A549 (cell line): ENCODE data around the gene EPHB4. TPM values are rescaled to one million over a fixed set of nuclear protein-coding genes. Genes with fewer than 3 reads are reported as not detected.

Experiments
- BHLHE40 ChIP-seq: IDR thresholded peaks from 2 replicates; pipeline ENCODE4 v1.6.1; 2012; ENCODE audit warnings: low read depth, low read length, inconsistent platforms
- CBX8 ChIP-seq: fragments of 200-600 bp; sonication (generic); IDR thresholded peaks from 2 replicates; pipeline ENCODE4 v1.6.1; 2016
- CHD2 ChIP-seq: fragments of 150-350 bp; IDR thresholded peaks from 2 replicates; pipeline ENCODE4 v1.6.1; 2014; ENCODE audit warnings: low read length; ENCODE audit not compliant: partially characterized antibody
- CTCF ChIP-seq: fragments of >200 bp; sonication (Bioruptor Twin); formaldehyde crosslinking; IDR thresholded peaks from 3 replicates; pipeline ENCODE4 v1.5.1; 2016
- EHF ChIP-seq: fragments of 250-450 bp; sonication (Bioruptor Pico); IDR thresholded peaks from 2 replicates; pipeline ENCODE4 v1.5.0; 2020; ENCODE audit warnings: mild to moderate bottlenecking
- EHMT2 ChIP-seq: fragments of 200-600 bp; sonication (generic); IDR thresholded peaks from 2 replicates; pipeline ENCODE4 v1.6.1; 2016; ENCODE audit warnings: antibody characterized with exemption, low read depth, mild to moderate bottlenecking, moderate library complexity
- ELK1 ChIP-seq: fragments of 150-350 bp; IDR thresholded peaks from 2 replicates; pipeline ENCODE4 v1.6.1; 2014; ENCODE audit warnings: low read depth, mild to moderate bottlenecking, low read length
- EP300 ChIP-seq, 2 experiments: fragments of >200 bp; sonication (Bioruptor Twin); formaldehyde crosslinking; IDR thresholded peaks; 2 replicates in 1 of 2; 3 replicates in 1 of 2; pipeline ENCODE4 v1.6.1; 2016 to 2017
- ESRRA ChIP-seq: fragments of 150-350 bp; IDR thresholded peaks from 2 replicates; pipeline ENCODE4 v1.6.1; 2014; ENCODE audit warnings: mild to moderate bottlenecking, low read length, borderline replicate concordance
- FOSB ChIP-seq: fragments of 250-450 bp; sonication (Bioruptor Pico); IDR thresholded peaks from 2 replicates; pipeline ENCODE4 v1.5.0; 2020; ENCODE audit warnings: mild to moderate bottlenecking, moderate library complexity
- FOSL2 ChIP-seq, 2 experiments: fragments of 450-650 bp in 1 of 2; fragments of >200 bp in 1 of 2; sonication (Bioruptor Twin) in 1 of 2; formaldehyde crosslinking; IDR thresholded peaks; 2 replicates each; pipeline versions ENCODE4 v1.5.0 to v1.6.1; 2016 to 2020; ENCODE audit warnings: mild to moderate bottlenecking in 1 of 2, moderate library complexity in 1 of 2
- GATA3 ChIP-seq: IDR thresholded peaks from 2 replicates; pipeline ENCODE4 v1.6.1; 2012; ENCODE audit warnings: borderline replicate concordance
- HES2 ChIP-seq: fragments of >200 bp; sonication (Bioruptor Twin); formaldehyde crosslinking; IDR thresholded peaks from 2 replicates; pipeline ENCODE4 v1.6.1; 2016
- HMGXB4 ChIP-seq: fragments of 250-450 bp; sonication (Bioruptor Pico); IDR thresholded peaks from 2 replicates; pipeline ENCODE4 v1.5.0; 2021; ENCODE audit warnings: mild to moderate bottlenecking, moderate library complexity, borderline replicate concordance
- HOXB5 ChIP-seq: fragments of 250-450 bp; sonication (Bioruptor Pico); IDR thresholded peaks from 2 replicates; pipeline ENCODE4 v1.5.0; 2020; ENCODE audit warnings: mild to moderate bottlenecking, moderate library complexity
- NFE2L2 ChIP-seq: fragments of 150-350 bp; conservative IDR thresholded peaks from 2 replicates; pipeline ENCODE4 v1.6.1; 2014; ENCODE audit warnings: low read length
- NPAS2 ChIP-seq: fragments of 250-450 bp; sonication (Bioruptor Pico); IDR thresholded peaks from 2 replicates; pipeline ENCODE4 v1.8.0; 2022; ENCODE audit warnings: mild to moderate bottlenecking, moderate library complexity, borderline replicate concordance
- PBX3 ChIP-seq: IDR thresholded peaks from 2 replicates; pipeline ENCODE4 v1.6.1; 2012
- PHF8 ChIP-seq: fragments of 200-600 bp; sonication (generic); IDR thresholded peaks from 2 replicates; pipeline ENCODE4 v1.6.1; 2016; ENCODE audit warnings: low read depth, mild to moderate bottlenecking, antibody characterized with exemption, moderate library complexity, borderline replicate concordance
- POLR2A ChIP-seq: IDR thresholded peaks from 2 replicates; pipeline ENCODE4 v1.6.1; 2012; ENCODE audit warnings: mild to moderate bottlenecking, low read length
- POLR2AphosphoS2 ChIP-seq: conservative IDR thresholded peaks from 2 replicates; pipeline ENCODE4 v1.6.1; 2012; ENCODE audit warnings: low read length, improper control_type of control experiment, inconsistent platforms
- RCOR1 ChIP-seq: fragments of 150-350 bp; IDR thresholded peaks from 2 replicates; pipeline ENCODE4 v1.6.1; 2014; ENCODE audit warnings: antibody characterized with exemption, low read length, low read depth
- REST ChIP-seq: fragments of 200-600 bp; sonication (generic); IDR thresholded peaks from 2 replicates; pipeline ENCODE4 v1.6.1; 2016; ENCODE audit warnings: antibody characterized with exemption, mild to moderate bottlenecking, moderate library complexity
- RNF2 ChIP-seq: fragments of 200-600 bp; sonication (generic); IDR thresholded peaks from 2 replicates; pipeline ENCODE4 v1.6.1; 2016; ENCODE audit warnings: low read depth, mild to moderate bottlenecking, antibody characterized with exemption, moderate library complexity, borderline replicate concordance
- TFCP2L1 ChIP-seq: fragments of 250-450 bp; sonication (Bioruptor Pico); IDR thresholded peaks from 2 replicates; pipeline ENCODE4 v1.5.0; 2021; ENCODE audit warnings: mild to moderate bottlenecking
- USF2 ChIP-seq: fragments of 450-650 bp; IDR thresholded peaks from 2 replicates; pipeline ENCODE4 v1.6.1; 2014; ENCODE audit warnings: antibody characterized with exemption
- ZC3H11A ChIP-seq: fragments of 450-650 bp; IDR thresholded peaks from 2 replicates; pipeline ENCODE4 v1.6.1; 2014; ENCODE audit warnings: antibody characterized with exemption, mild to moderate bottlenecking
- ZFP36 ChIP-seq: fragments of 450-650 bp; IDR thresholded peaks from 2 replicates; pipeline ENCODE4 v1.6.1; 2014; ENCODE audit warnings: borderline replicate concordance; ENCODE audit not compliant: partially characterized antibody
- ZNF302 ChIP-seq: fragments of 250-450 bp; sonication (Bioruptor Pico); IDR thresholded peaks from 2 replicates; pipeline ENCODE4 v1.9.0; 2021; ENCODE audit warnings: inconsistent platforms, mild to moderate bottlenecking, moderate library complexity
- ZSCAN20 ChIP-seq: fragments of 250-450 bp; sonication (Bioruptor Pico); IDR thresholded peaks from 2 replicates; pipeline ENCODE4 v1.8.0; 2022; ENCODE audit warnings: mild to moderate bottlenecking, moderate library complexity
- polyA plus RNA-seq, 4 experiments: library from polyadenylated mRNA; depleted of rRNA in 3 of 4; stranded (reverse); fragments of >200 nt; fragmentation: RNase III in 1 of 4; extraction: RNeasy Plus Mini Kit Qiagen cat#74134 plus additional on column Dnase treatment in 1 of 4; gene quantifications; 2 replicates in 3 of 4; 3 replicates in 1 of 4; pipeline ENCODE4 v1.2.3, GENCODE V29; 2011 to 2017

The EPHB4 gene
- polyA plus RNA-seq, 2 of the 4 experiments (the other 2 are of a cell fraction): 30.4 to 40.5 TPM

- TF ChIP-seq FOSL2 (IDR thresholded peaks at IDR 0.05) (peak; percentile 77), FOSL2 (CRISPR knock-in tag; IDR thresholded peaks at IDR 0.05) (peak; percentile 89), RCOR1 (no peak), BHLHE40 (no peak), FOSB (CRISPR knock-in tag) (no peak; the same call in 1 of the 2 replicates), CHD2 (no peak), ELK1 (no peak), ESRRA (no peak), POLR2A (peak; percentile 30), TFCP2L1 (CRISPR knock-in tag) (no peak), HOXB5 (no peak), PBX3 (peak; percentile 86), RNF2 (no peak), PHF8 (no peak), ZFP36 (no peak), HES2 (no peak), USF2 (no peak), ZNF302 (CRISPR knock-in tag) (no peak), EHMT2 (no peak), NFE2L2 (no peak), CBX8 (no peak), REST (no peak), GATA3 (peak; percentile 68), EP300 (IDR thresholded peaks at IDR 0.05) (peak; percentile 44 to 46; a peak in 2 of 5 replicates), CTCF (no peak), NPAS2 (CRISPR knock-in tag) (no peak), ZSCAN20 (CRISPR knock-in tag) (no peak), EHF (no peak), POLR2AphosphoS2 (no peak), HMGXB4 (CRISPR knock-in tag) (no peak), ZC3H11A (no peak)
Observed at GRCh38 chr7:100801833-100802568, 25.3 kb downstream of the EPHB4 start (continued).
